HepG2 (cell line): ENCODE measurements around the gene PLXND1.

Experiments
- CREB1 ChIP-seq, 2 experiments: fragments of 450-650 bp in 1 of 2; IDR thresholded peaks; 2 replicates each; pipeline ENCODE4 v1.6.1; 2016 to 2017; ENCODE audit warnings: control low read depth in 1 of 2, mild to moderate bottlenecking in 1 of 2, missing compliant biosample characterization in 1 of 2, missing genetic modification characterization in 1 of 2
- FOSL2 ChIP-seq: sonication (generic); formaldehyde crosslinking; IDR thresholded peaks from 2 replicates; pipeline ENCODE4 v1.4.0; 2020; ENCODE audit warnings: missing genetic modification reagents
- FOXO1 ChIP-seq: sonication (generic); formaldehyde crosslinking; IDR thresholded peaks from 2 replicates; pipeline ENCODE4 v1.4.0; 2020; ENCODE audit warnings: missing genetic modification reagents
- POLR2A ChIP-seq, 2 experiments: IDR thresholded peaks; 2 replicates each; pipeline ENCODE4 v1.6.1; 2011; ENCODE audit warnings: low read depth in 2 of 2, low read length in 2 of 2, mild to moderate bottlenecking in 1 of 2, moderate library complexity in 1 of 2; ENCODE audit not compliant: insufficient read depth in 1 of 2
- POLR2AphosphoS5 ChIP-seq: IDR thresholded peaks from 2 replicates; pipeline ENCODE4 v1.6.1; 2012; ENCODE audit warnings: low read depth, low read length
- RAD21 ChIP-seq: fragments of 450-650 bp; formaldehyde crosslinking; IDR thresholded peaks from 2 replicates; pipeline ENCODE4 v1.5.0; 2020; ENCODE audit warnings: mild to moderate bottlenecking
- SIN3B ChIP-seq: fragments of 150-350 bp; IDR thresholded peaks from 2 replicates; pipeline ENCODE4 v1.6.1; 2014; ENCODE audit warnings: low read length
- TGIF2 ChIP-seq: IDR thresholded peaks from 2 replicates; pipeline ENCODE4 v1.6.1; 2016; ENCODE audit warnings: control low read depth, missing compliant biosample characterization
- TF ChIP-seq, protein P1 (sequence below): sonication (generic); formaldehyde crosslinking; IDR thresholded peaks from 2 replicates; pipeline ENCODE4 v1.5.0; 2020; ENCODE audit warnings: mild to moderate bottlenecking, missing genetic modification reagents, moderate library complexity

DNA sequence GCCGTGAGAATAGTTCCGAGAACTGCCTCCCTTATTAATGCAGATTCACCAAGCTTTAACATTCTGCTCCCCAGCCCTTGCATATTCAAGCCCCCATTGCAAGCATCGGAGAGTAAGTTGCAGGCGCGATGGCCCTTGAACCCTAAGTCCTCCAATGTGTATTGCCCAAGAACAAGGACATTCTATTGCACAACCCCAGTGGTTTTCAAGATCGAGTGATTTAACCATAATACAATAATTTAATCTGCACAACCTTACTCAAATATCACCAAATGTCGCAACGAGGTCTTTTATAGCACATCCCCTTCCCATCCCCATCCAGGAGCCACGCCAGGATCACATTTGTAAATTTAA is 21.7 kb upstream of the PLXND1 start:
- no peak for TF ChIP-seq CREB1 (IDR thresholded peaks at IDR 0.05)
- no peak for TF ChIP-seq CREB1 (CRISPR knock-in tag; IDR thresholded peaks at IDR 0.05)
- TF ChIP-seq POLR2A (IDR thresholded peaks at IDR 0.05; ENCODE audit: insufficient read depth in 1 of 2, low read depth in 2 of 2, low read length in 2 of 2): no peak
- TF ChIP-seq, protein P1, sequence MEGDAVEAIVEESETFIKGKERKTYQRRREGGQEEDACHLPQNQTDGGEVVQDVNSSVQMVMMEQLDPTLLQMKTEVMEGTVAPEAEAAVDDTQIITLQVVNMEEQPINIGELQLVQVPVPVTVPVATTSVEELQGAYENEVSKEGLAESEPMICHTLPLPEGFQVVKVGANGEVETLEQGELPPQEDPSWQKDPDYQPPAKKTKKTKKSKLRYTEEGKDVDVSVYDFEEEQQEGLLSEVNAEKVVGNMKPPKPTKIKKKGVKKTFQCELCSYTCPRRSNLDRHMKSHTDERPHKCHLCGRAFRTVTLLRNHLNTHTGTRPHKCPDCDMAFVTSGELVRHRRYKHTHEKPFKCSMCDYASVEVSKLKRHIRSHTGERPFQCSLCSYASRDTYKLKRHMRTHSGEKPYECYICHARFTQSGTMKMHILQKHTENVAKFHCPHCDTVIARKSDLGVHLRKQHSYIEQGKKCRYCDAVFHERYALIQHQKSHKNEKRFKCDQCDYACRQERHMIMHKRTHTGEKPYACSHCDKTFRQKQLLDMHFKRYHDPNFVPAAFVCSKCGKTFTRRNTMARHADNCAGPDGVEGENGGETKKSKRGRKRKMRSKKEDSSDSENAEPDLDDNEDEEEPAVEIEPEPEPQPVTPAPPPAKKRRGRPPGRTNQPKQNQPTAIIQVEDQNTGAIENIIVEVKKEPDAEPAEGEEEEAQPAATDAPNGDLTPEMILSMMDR (CRISPR knock-in tag): no peak
- no peak for TF ChIP-seq SIN3B
- TF ChIP-seq TGIF2 (CRISPR knock-in tag): no peak; the same call in 1 of the 2 replicates
- TF ChIP-seq RAD21 (CRISPR knock-in tag): no peak
- TF ChIP-seq FOXO1: no peak
- TF ChIP-seq FOSL2: peak; percentile 16; the same call in 1 of the 2 replicates
- TF ChIP-seq POLR2AphosphoS5: no peak; the same call in 1 of the 2 replicates
